Activated naive CD4-positive, alpha-beta T cell treated with anti-CD3 and anti-CD28 coated beads, Interleukin-2, amount 50 U/mL, for 24 hours (primary cell): ENCODE data around the gene STRBP.

Source experiments
- H3K27ac Mint-ChIP-seq: one replicate; pipeline ENCODE4 v1.8.0; 2021; ENCODE audit warnings: mild to moderate bottlenecking, mixed read lengths
- H3K27me3 Mint-ChIP-seq: one replicate; pipeline ENCODE4 v1.8.0; 2021; ENCODE audit warnings: mixed read lengths
- H3K36me3 Mint-ChIP-seq: one replicate; pipeline ENCODE4 v1.8.0; 2021; ENCODE audit warnings: mixed read lengths
- H3K4me1 Mint-ChIP-seq: one replicate; pipeline ENCODE4 v1.8.0; 2021; ENCODE audit warnings: mixed read lengths
- H3K4me3 Mint-ChIP-seq: one replicate; pipeline ENCODE4 v1.8.0; 2021; ENCODE audit warnings: mild to moderate bottlenecking, mixed read lengths
- H3K9me3 Mint-ChIP-seq: one replicate; pipeline ENCODE4 v1.8.0; 2021; ENCODE audit warnings: mixed read lengths

Gene STRBP

DNA sequence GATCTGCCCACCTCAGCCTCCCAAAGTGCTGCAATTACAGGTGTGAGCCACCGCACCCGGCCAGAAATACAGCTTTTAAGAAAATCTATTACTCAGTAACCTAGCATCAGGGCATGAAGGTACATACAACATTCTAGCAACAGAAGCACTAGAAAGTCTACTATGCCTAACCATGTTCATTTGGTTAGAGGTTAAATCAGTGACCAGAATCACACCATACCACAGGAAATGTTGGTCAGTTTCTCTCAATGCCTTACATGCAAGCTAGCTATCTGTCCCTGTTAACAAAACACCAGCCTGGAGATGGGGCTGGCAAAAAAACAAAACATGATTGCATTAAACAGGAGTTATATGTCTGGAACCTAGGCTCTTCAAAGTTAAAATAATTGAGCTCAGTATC, 104.1 kb downstream of the STRBP start:
- peaks cover 5% of the 10 kb centered on the region for H3K4me1 Mint-ChIP-seq
- H3K4me3 Mint-ChIP-seq, result no peak overlapping the region
- peaks cover 10% of the 10 kb centered on the region for H3K36me3 Mint-ChIP-seq
- no peak overlapping the region for H3K27ac Mint-ChIP-seq
- H3K27me3 Mint-ChIP-seq, result no peaks in the 10 kb centered on the region
- no peaks in the 10 kb centered on the region for H3K9me3 Mint-ChIP-seq

DNA sequence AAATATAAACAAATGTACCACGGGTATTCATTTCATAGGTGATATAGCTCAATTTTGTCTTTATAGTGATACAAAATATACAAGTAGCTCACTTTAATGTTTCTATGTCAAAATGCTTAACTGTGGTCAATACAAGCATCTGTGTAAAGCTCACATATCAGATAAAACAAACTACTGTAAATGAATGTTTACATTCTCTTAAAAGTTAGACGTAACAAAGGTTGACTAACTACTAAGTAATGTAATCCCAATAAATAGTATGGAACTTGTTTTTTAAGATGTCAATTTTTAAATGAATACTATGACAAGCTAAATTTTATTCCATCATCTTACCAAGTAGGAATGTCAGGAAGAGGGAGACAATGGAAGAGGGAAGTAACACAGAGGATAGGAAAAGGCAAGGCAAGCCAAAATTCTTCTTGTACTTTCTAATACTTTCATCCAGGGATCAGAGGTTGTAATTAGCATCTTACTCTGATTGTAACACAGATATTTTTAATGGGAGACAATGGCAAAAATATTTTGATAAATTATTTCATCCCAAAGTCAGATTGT, 105.5 kb downstream of the STRBP start:
- Mint-ChIP-seq H3K27ac (no peak overlapping the region), H3K4me1 (no peaks in the 10 kb centered on the region), H3K36me3 (peaks cover 7% of the 10 kb centered on the region), H3K4me3 (no peak overlapping the region), H3K9me3 (no peaks in the 10 kb centered on the region), H3K27me3 (no peaks in the 10 kb centered on the region)

DNA sequence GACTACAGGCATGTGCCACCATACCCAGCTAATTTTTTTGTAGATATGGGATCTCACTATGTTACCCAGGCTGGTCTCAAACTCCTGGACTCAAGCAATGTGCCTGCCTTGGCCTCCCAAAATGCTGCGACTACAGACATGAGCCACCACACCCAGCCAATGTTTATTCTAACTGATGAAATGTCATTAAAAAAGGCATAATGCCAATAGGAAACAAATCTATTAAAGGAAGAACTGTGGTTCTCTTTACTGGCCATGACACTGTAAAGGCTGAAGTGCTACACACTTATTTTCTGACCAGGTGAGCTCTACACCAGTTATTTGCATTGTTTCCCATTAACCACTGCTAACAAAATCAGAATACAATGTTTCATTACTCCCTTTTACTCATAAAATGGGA, 106.0 kb downstream of the STRBP start:
- Mint-ChIP-seq H3K27me3 (no peaks in the 10 kb centered on the region), H3K4me3 (no peak overlapping the region), H3K4me1 (no peaks in the 10 kb centered on the region), H3K27ac (no peak overlapping the region), H3K9me3 (no peaks in the 10 kb centered on the region), H3K36me3 (peaks cover 10% of the 10 kb centered on the region)

DNA sequence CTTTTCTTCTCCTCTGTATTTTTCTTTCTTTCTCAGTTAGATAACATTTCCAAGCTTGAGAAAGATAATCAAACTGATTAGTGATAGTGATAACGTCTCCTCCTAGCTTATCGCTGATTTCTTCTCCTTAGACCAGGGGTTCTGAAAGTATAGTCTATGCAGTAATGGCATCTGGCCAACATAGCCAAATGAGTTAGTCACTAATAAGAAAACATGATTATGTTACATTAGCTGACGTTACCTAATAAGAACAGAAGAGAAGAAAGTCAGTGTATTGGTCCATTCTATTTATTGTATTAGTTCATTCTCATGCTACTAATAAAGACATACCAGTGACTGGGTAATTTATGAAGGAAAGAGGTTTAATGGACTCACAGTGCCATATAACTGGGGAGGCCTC, 111.2 kb downstream of the STRBP start:
- H3K36me3 Mint-ChIP-seq, result peaks cover 7% of the 10 kb centered on the region
- H3K9me3 Mint-ChIP-seq, result no peaks in the 10 kb centered on the region
- H3K27me3 Mint-ChIP-seq, result no peaks in the 10 kb centered on the region
- no peak overlapping the region for H3K27ac Mint-ChIP-seq
- H3K4me3 Mint-ChIP-seq, result no peak overlapping the region
- no peaks in the 10 kb centered on the region for H3K4me1 Mint-ChIP-seq

DNA sequence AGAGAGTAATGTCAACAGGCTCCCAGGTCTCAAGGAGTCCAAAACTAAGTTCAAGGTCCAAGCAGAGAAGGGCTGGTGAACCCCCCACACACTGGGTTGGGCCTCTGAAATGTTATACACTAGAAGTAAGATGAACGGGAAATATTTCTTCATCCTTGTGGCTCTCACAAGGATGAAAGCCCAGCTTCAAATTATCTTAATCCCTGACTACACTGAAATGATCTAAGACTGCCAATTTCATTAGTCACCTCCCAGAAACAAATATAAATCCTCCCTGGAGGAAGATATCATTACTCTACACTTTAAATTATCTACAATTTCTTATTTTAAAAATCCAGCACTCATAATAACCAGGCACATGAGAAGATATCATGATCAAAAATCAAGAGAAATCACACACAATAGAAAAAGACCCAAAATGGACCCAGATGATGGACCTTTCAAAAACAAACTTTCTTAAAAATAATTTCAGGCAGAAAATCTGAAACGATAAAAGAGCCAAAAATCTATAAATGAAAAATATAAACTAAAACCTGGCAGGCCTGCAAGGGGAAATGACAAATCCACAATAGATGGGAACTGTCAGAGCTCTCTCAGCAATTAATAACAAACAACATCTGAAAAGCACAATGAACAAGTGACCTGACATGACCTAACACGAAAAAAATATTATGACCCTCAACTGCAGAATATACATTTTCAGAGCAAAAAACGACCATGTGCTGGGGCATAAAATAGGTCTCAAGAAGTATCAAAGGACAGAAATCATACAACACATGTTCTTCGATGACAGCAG, 117.5 kb downstream of the STRBP start:
- Mint-ChIP-seq H3K4me1 (no peaks in the 10 kb centered on the region), H3K27ac (no peak overlapping the region), H3K27me3 (no peaks in the 10 kb centered on the region), H3K9me3 (no peaks in the 10 kb centered on the region), H3K4me3 (no peak overlapping the region), H3K36me3 (peaks cover 11% of the 10 kb centered on the region)

DNA sequence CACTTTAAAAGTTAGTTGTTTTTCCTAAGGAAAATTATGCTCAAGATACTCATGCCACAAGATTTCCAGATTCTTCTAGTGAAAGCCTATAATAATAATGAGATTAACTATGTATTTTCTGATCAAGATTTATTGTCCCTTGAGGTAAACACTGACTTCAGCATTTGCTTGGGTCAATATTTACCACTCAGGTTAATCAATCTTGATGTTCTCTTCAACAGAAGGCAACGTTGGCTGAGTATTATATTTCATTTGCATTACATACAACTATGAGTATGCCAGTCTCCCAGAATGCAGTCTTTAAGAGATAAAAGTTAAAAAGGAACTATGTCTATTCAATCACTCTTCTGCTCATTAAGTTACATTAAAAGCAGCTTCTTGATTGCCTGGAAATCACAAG, 119.3 kb downstream of the STRBP start:
- no peak overlapping the region for H3K27ac Mint-ChIP-seq

DNA sequence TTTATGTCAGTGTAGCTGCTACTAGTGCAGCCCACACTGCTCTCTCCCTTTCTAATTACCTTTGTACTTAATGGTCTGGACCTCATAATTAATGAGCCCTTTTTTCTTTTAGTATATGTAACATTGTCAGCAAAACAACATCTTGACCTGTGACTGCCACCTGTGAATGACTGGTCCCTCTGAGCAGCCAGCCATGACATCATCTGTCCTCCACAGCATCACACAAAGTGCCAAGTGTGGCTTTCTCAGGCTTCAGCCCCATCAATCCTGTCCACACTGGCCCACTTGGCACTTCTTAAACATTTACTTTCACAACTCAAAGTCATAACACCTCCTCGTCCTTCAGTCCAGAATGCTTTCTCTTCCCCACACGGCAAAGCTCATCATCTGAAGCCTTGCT, 130.2 kb downstream of the STRBP start:
- H3K4me1 Mint-ChIP-seq, result no peaks in the 10 kb centered on the region
- H3K9me3 Mint-ChIP-seq, result no peaks in the 10 kb centered on the region
- H3K27me3 Mint-ChIP-seq, result no peaks in the 10 kb centered on the region
- H3K36me3 Mint-ChIP-seq, result peaks cover 10% of the 10 kb centered on the region
- no peak overlapping the region for H3K27ac Mint-ChIP-seq
- no peak overlapping the region for H3K4me3 Mint-ChIP-seq

More for the DNA sequence above, 119.3 kb downstream of the STRBP start:
- no peaks in the 10 kb centered on the region for H3K27me3 Mint-ChIP-seq
- no peak overlapping the region for H3K4me3 Mint-ChIP-seq
- H3K9me3 Mint-ChIP-seq, result no peaks in the 10 kb centered on the region
- H3K36me3 Mint-ChIP-seq, result peaks cover 11% of the 10 kb centered on the region
- H3K4me1 Mint-ChIP-seq, result no peaks in the 10 kb centered on the region

DNA sequence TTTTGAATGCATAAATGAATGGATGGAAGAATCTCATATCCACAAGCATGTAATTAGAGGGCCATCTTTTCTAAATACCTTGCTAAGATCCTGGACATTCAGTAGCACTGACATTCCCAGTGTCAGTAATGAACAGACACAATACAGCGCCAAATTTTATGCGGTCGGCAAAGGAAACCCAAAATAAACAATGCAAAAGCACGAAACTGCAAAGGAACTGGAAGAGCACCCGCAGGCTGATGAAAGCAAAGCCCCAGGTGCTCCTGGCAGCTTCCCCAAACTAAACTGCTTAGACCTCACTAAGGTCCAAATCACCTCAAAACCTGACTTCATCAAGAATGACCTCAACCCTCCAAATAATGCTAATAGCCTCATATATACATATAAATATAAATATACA, 133.0 kb downstream of the STRBP start:
- Mint-ChIP-seq H3K27ac (no peak overlapping the region), H3K4me1 (no peaks in the 10 kb centered on the region), H3K4me3 (no peak overlapping the region), H3K9me3 (no peaks in the 10 kb centered on the region), H3K36me3 (peaks cover 5% of the 10 kb centered on the region), H3K27me3 (no peaks in the 10 kb centered on the region)

DNA sequence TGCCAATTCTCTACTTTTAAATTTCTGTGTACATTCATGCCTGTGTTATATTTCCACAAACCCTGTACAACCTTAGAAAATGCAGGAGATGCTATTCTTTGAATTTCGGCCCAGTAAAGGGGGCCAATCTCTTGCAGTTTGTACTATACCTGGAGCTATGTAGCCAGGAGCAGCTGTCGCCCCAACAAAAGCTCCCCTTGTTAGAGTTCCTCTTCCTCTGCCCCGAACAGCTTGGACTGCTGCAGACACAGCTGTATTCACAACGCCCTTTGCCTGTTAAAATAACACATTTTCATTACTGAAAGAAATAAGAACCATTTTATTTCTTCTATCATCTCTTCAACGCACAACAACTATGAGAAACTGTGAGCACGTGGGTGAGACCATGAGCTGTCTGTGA, 135.7 kb downstream of the STRBP start:
- Mint-ChIP-seq H3K27me3 (no peaks in the 10 kb centered on the region), H3K4me1 (no peaks in the 10 kb centered on the region), H3K9me3 (no peaks in the 10 kb centered on the region), H3K36me3 (peaks cover 9% of the 10 kb centered on the region), H3K4me3 (no peak overlapping the region), H3K27ac (no peak overlapping the region)

DNA sequence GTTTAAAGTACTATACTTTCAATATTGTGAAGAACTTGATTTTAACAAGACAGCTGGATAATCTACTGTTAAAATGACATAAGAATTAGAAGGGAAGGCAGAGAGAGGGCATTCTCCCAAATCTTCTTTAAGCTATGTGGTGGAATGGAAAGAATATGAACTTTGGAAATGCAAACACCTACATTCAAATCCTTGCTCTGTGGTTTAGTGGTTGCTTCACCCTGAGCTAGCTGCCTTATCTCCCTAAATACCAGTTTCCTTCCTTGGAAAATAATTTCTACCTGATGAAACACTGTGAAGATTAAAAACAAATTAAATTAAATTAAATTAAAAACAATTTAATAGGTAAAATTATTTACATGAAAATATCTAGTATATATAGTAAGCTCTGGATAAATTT, 136.4 kb downstream of the STRBP start:
- Mint-ChIP-seq H3K27me3 (no peaks in the 10 kb centered on the region), H3K36me3 (peaks cover 13% of the 10 kb centered on the region), H3K27ac (no peak overlapping the region), H3K4me3 (no peak overlapping the region), H3K9me3 (no peaks in the 10 kb centered on the region), H3K4me1 (no peaks in the 10 kb centered on the region)

DNA sequence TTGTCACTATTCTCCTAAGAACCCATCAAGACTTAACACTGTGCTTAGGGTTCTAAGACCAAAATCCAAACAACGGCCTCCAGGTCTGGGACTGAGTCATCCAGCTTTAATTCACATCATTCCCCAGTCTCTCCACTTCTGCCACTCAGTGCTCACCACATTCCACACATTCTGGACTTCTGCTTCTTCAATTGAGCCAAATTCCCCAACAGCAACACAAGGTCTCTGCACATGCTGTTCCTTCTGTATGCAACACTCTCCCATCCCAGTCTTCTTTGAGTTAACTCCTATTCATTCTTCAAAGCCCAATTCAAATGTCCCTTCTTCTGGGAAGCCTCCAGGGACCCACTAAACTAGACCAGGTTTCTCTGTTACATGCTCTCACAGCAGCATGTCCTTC, 137.1 kb downstream of the STRBP start:
- H3K36me3 Mint-ChIP-seq, result peaks cover 13% of the 10 kb centered on the region
- H3K4me1 Mint-ChIP-seq, result no peaks in the 10 kb centered on the region
- H3K27me3 Mint-ChIP-seq, result no peaks in the 10 kb centered on the region
- no peaks in the 10 kb centered on the region for H3K9me3 Mint-ChIP-seq
- H3K4me3 Mint-ChIP-seq, result no peak overlapping the region
- H3K27ac Mint-ChIP-seq, result no peak overlapping the region

DNA sequence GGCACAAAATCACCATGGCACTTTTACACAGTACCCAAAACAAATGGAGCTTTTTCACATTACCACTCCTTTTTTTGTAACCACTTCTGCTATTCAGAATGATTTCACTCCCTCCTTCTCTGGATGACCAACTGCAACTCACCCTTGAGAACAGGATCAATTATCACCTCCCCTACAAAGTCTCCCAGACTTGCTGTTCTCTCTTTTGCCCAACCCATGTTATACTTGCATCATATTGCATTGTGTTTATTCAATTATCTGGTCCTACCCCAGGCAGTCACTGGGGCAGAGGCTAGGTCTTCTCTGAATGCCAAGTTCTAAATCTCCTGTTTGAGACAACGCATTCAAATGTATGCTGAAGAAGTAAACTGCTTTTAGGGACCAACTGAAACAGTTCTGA, 139.0 kb downstream of the STRBP start:
- H3K4me1 Mint-ChIP-seq, result no peaks in the 10 kb centered on the region
- peaks cover 15% of the 10 kb centered on the region for H3K36me3 Mint-ChIP-seq
- H3K27ac Mint-ChIP-seq, result no peak overlapping the region
- H3K4me3 Mint-ChIP-seq, result no peak overlapping the region
- no peaks in the 10 kb centered on the region for H3K9me3 Mint-ChIP-seq
- no peaks in the 10 kb centered on the region for H3K27me3 Mint-ChIP-seq

DNA sequence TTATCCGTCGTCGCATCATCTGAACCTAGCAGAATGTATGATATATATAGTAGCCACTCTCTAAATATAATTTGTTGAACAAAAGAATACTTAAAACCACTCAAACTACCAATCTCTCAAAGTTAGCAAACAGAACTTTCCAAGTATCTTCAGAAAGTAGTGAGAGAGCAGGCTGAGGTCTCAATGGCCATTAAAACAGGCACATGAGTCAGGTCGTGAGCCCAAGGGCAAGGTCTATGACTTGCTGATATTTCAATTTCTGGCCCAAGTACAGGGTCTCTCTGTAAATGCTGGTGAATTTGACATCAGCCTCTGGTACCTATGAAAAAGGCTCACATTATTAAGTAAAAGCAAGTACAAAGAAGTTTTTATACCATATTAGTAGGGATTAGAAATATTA, 139.8 kb downstream of the STRBP start:
- Mint-ChIP-seq H3K27ac (no peak overlapping the region), H3K4me3 (no peak overlapping the region), H3K36me3 (peaks cover 15% of the 10 kb centered on the region), H3K27me3 (no peaks in the 10 kb centered on the region), H3K9me3 (no peaks in the 10 kb centered on the region), H3K4me1 (no peaks in the 10 kb centered on the region)

DNA sequence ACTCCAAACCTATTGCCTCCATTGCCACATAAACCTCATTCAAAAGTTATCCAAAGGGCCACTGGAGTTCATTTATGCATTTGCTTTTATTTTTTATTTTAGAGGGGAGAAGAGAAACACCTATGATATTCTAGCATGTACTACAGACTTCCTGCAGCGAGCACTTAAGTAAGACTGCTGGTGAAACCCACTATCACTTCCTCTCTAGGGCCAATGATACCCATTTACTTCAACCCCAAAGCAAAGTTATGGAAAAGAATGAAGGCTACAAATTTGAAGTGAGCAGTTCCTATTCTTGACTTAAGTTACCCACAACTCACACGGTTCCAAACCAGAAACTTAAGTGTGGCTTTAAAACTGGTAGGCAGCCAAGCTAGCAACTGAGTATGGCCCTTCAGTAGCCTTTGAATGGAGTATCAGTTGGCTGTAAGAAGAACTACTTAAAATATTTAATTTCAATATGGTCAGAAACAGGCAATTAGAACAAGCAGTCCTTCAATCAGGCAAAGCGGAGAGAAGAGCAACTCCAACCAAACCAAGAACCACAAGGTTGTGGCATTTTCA, 140.8 kb downstream of the STRBP start:
- Mint-ChIP-seq H3K9me3 (no peaks in the 10 kb centered on the region), H3K4me3 (no peak overlapping the region), H3K27ac (no peak overlapping the region), H3K27me3 (no peaks in the 10 kb centered on the region), H3K36me3 (peaks cover 15% of the 10 kb centered on the region), H3K4me1 (no peaks in the 10 kb centered on the region)

DNA sequence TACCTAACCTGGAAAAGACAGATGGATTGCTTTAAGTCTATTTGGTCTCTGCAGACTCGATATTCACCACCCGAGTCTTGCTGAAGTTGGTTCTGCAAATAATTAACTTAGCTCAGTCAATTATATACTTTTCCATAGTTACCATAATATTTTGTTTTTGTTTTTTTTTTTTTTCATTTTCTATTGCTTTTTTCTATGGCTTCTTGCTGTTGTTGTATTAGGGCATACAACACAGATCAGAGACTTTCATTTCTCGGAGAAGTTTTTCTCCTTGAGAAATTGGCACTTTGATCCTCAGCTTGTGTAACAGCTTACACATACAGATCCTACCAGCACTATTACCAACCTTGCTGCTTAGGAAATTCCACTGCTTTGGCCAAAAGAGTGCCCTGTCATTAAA, 146.9 kb downstream of the STRBP start:
- H3K9me3 Mint-ChIP-seq, result no peaks in the 10 kb centered on the region
- no peak overlapping the region for H3K4me3 Mint-ChIP-seq
- no peak overlapping the region for H3K27ac Mint-ChIP-seq
- peaks cover 9% of the 10 kb centered on the region for H3K36me3 Mint-ChIP-seq
- H3K4me1 Mint-ChIP-seq, result peaks cover 8% of the 10 kb centered on the region
- no peaks in the 10 kb centered on the region for H3K27me3 Mint-ChIP-seq

DNA sequence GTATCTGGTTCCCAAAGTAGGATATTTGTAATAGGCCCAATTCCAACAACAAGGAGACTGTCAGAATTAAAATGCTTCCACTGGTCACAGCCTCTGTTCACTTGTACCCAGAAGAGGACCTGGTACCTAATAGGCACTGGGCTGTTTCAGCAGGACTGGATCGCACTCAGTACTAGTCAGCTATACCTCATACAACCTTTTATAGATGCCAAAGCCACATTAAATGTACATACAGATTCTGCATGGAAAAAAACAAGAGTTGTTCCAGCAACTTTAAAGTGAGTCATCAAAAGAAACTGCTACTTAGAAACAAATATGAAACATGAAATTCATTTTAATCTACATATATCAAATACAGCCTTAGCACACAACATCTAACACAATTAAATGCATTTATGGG, 147.4 kb downstream of the STRBP start:
- H3K36me3 Mint-ChIP-seq, result peaks cover 5% of the 10 kb centered on the region
- H3K4me1 Mint-ChIP-seq, result peaks cover 8% of the 10 kb centered on the region
- no peak overlapping the region for H3K4me3 Mint-ChIP-seq
- H3K27me3 Mint-ChIP-seq, result no peaks in the 10 kb centered on the region
- no peak overlapping the region for H3K27ac Mint-ChIP-seq
- H3K9me3 Mint-ChIP-seq, result no peaks in the 10 kb centered on the region
